ENCODE measurements around the gene FAM171A1.

DNA sequence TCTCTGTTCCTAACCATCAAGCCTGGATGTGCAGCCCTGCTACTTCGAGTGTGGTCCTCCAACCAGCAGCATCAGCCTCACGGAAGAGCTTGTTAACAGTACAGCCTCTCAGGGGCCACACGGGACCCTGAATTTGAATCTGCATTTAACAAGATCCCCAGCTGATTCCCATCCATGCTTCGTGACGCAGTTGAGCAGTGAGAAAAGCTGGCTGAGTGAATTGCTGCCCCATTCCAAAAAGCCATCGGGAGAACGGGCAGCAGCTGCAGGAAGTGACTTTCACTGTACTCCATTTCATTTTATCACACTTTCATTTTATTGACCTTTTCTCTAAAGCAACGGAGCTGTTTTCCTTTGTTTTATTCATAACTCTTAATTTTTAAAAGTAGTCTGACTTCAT, 22.5 kb downstream of the FAM171A1 start:
- TF ChIP-seq POLR2AphosphoS5 (IDR thresholded peaks at IDR 0.05; ENCODE audit: low read depth, low read length) (no peak), EZH2phosphoT487 (IDR thresholded peaks at IDR 0.05; ENCODE audit: borderline replicate concordance, low read depth) (no peak), SMC3 (IDR thresholded peaks at IDR 0.05; ENCODE audit: low read depth, low read length) (no peak), CTCF (IDR thresholded peaks at IDR 0.05) (no peak), FOSL2 (IDR thresholded peaks at IDR 0.05; ENCODE audit: borderline replicate concordance, low read depth) (no peak), YY1 (IDR thresholded peaks at IDR 0.05; ENCODE audit: low read depth) (no peak), EP300 (IDR thresholded peaks at IDR 0.05; ENCODE audit: borderline replicate concordance in 1 of 2, low read depth in 1 of 2, low read length in 1 of 2) (no peak), TEAD4 (IDR thresholded peaks at IDR 0.05; ENCODE audit: borderline replicate concordance, insufficient read depth) (no peak), TAF1 (IDR thresholded peaks at IDR 0.05; ENCODE audit: borderline replicate concordance, low read depth, low read length) (no peak), ELF1 (IDR thresholded peaks at IDR 0.05) (no peak)
- TF ChIP-seq, protein P1, sequence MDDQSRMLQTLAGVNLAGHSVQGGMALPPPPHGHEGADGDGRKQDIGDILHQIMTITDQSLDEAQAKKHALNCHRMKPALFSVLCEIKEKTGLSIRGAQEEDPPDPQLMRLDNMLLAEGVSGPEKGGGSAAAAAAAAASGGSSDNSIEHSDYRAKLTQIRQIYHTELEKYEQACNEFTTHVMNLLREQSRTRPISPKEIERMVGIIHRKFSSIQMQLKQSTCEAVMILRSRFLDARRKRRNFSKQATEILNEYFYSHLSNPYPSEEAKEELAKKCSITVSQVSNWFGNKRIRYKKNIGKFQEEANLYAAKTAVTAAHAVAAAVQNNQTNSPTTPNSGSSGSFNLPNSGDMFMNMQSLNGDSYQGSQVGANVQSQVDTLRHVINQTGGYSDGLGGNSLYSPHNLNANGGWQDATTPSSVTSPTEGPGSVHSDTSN (IDR thresholded peaks at IDR 0.05): no peak
- TF ChIP-seq, protein P2, sequence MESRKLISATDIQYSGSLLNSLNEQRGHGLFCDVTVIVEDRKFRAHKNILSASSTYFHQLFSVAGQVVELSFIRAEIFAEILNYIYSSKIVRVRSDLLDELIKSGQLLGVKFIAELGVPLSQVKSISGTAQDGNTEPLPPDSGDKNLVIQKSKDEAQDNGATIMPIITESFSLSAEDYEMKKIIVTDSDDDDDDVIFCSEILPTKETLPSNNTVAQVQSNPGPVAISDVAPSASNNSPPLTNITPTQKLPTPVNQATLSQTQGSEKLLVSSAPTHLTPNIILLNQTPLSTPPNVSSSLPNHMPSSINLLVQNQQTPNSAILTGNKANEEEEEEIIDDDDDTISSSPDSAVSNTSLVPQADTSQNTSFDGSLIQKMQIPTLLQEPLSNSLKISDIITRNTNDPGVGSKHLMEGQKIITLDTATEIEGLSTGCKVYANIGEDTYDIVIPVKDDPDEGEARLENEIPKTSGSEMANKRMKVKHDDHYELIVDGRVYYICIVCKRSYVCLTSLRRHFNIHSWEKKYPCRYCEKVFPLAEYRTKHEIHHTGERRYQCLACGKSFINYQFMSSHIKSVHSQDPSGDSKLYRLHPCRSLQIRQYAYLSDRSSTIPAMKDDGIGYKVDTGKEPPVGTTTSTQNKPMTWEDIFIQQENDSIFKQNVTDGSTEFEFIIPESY (IDR thresholded peaks at IDR 0.05; ENCODE audit: borderline replicate concordance, low read depth): no peak
- TF ChIP-seq, protein P3, sequence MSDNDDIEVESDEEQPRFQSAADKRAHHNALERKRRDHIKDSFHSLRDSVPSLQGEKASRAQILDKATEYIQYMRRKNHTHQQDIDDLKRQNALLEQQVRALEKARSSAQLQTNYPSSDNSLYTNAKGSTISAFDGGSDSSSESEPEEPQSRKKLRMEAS (IDR thresholded peaks at IDR 0.05; ENCODE audit: low read depth): no peak
- TF ChIP-seq, protein P4, sequence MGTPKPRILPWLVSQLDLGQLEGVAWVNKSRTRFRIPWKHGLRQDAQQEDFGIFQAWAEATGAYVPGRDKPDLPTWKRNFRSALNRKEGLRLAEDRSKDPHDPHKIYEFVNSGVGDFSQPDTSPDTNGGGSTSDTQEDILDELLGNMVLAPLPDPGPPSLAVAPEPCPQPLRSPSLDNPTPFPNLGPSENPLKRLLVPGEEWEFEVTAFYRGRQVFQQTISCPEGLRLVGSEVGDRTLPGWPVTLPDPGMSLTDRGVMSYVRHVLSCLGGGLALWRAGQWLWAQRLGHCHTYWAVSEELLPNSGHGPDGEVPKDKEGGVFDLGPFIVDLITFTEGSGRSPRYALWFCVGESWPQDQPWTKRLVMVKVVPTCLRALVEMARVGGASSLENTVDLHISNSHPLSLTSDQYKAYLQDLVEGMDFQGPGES (IDR thresholded peaks at IDR 0.05; ENCODE audit: low read depth, low read length): no peak
